Endothelial cell (in vitro differentiated cells): ENCODE data around the gene MRTFB. TPM values are rescaled to one million over a fixed set of nuclear protein-coding genes. Genes with fewer than 3 reads are reported as not detected.
"Not testable (repeated sequence)": the region's sequence is repeated elsewhere in the genome, so short reads cannot be mapped to it uniquely, and the experiment has no call there.

Experiments used
- DNase-seq: peaks from one replicate; pipeline ENCODE4 v3.0.0; 2021; ENCODE audit warnings: low spot score
- H3K27ac Mint-ChIP-seq: one replicate; pipeline ENCODE4 v1.8.0; 2021; ENCODE audit warnings: mixed read lengths, inconsistent platforms; ENCODE audit not compliant: unreplicated experiment
- H3K27me3 Mint-ChIP-seq: one replicate; pipeline ENCODE4 v1.8.0; 2021; ENCODE audit warnings: mild to moderate bottlenecking, moderate library complexity, mixed read lengths, inconsistent platforms; ENCODE audit not compliant: unreplicated experiment
- H3K36me3 Mint-ChIP-seq: one replicate; pipeline ENCODE4 v1.8.0; 2021; ENCODE audit warnings: mild to moderate bottlenecking, low read depth, mixed read lengths, inconsistent platforms; ENCODE audit not compliant: unreplicated experiment
- H3K4me1 Mint-ChIP-seq: one replicate; pipeline ENCODE4 v1.8.0; 2021; ENCODE audit warnings: mild to moderate bottlenecking, mixed read lengths, inconsistent platforms; ENCODE audit not compliant: unreplicated experiment
- H3K4me3 Mint-ChIP-seq: one replicate; pipeline ENCODE4 v1.8.0; 2021; ENCODE audit warnings: mild to moderate bottlenecking, mixed read lengths, inconsistent platforms; ENCODE audit not compliant: unreplicated experiment
- H3K9me3 Mint-ChIP-seq: one replicate; pipeline ENCODE4 v1.8.0; 2021; ENCODE audit warnings: mixed read lengths, inconsistent platforms; ENCODE audit not compliant: unreplicated experiment
- total RNA-seq: library from RNA; stranded (reverse); fragmentation: NEBNext Ultra II Directional; extraction: Animal tissue kit (Norgen Biotek cat#: 25700); gene quantifications from one replicate; pipeline ENCODE4 v1.2.1, GENCODE V29; 2021; ENCODE audit not compliant: unreplicated experiment
- TF ChIP-seq, protein P1 (sequence below): fragments of 200-600 bp; sonication (generic); IDR thresholded peaks from one replicate; pipeline ENCODE4 v1.5.0; 2021; ENCODE audit warnings: antibody characterized with exemption; ENCODE audit not compliant: unreplicated experiment

MRTFB gene
- total RNA-seq, 1 donor from 2014 or later = 51.3 TPM

DNA sequence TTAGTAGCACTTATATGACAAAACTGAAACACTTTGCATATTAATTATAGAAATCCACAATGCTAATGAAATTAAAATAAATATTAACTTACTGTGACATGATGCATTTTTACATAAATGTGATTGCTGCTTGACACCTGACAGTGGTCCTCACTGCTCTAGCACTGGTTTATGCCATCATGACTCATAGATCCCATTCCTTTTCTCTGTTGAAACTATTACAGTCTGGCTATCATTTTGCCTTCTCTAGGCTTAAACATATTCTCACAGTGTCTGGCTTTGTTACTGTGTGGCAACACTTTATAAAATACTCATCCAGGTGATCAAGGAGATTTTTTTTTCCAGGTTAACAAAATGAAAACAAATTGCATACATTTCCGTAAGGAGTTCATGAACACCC, 108.0 kb downstream of the MRTFB start:
- H3K27me3 Mint-ChIP-seq = peaks cover 2% of the 10 kb centered on the region
- no peak overlapping the region for H3K27ac Mint-ChIP-seq

DNA sequence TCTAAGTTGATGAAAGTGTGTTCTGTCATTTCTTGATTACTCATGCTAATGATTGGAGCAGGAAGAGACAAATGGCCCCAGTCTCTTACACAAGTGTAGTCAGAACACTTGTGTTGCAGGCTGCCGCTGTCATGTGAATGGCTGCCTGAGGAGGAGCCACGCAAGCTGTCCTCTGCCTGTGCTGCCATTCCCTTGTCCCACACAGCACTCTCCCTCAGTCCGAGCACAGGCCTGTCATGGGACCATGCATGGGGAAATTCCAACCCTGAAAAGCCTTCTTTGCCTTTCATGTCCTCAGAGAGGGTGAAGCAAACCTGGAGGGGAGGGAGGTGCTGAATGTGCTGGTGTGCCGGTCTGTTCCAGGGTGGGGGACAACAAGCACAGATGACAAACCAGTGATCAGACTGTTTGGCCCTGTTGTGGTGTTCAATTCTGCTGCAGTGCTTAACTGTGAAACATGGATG, 109.4 kb downstream of the MRTFB start:
- TF ChIP-seq, protein P1, sequence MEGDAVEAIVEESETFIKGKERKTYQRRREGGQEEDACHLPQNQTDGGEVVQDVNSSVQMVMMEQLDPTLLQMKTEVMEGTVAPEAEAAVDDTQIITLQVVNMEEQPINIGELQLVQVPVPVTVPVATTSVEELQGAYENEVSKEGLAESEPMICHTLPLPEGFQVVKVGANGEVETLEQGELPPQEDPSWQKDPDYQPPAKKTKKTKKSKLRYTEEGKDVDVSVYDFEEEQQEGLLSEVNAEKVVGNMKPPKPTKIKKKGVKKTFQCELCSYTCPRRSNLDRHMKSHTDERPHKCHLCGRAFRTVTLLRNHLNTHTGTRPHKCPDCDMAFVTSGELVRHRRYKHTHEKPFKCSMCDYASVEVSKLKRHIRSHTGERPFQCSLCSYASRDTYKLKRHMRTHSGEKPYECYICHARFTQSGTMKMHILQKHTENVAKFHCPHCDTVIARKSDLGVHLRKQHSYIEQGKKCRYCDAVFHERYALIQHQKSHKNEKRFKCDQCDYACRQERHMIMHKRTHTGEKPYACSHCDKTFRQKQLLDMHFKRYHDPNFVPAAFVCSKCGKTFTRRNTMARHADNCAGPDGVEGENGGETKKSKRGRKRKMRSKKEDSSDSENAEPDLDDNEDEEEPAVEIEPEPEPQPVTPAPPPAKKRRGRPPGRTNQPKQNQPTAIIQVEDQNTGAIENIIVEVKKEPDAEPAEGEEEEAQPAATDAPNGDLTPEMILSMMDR = no peak
- Mint-ChIP-seq H3K27me3 (peaks cover 2% of the 10 kb centered on the region), H3K4me3 (no peak overlapping the region), H3K36me3 (no peaks in the 10 kb centered on the region), H3K4me1 (peaks cover 36% of the 10 kb centered on the region), H3K27ac (no peak overlapping the region), H3K9me3 (no peaks in the 10 kb centered on the region)
- no peak for DNase-seq

More for the DNA sequence above, 108.0 kb downstream of the MRTFB start:
- no peak for DNase-seq
- H3K4me1 Mint-ChIP-seq = peaks cover 23% of the 10 kb centered on the region
- H3K4me3 Mint-ChIP-seq = no peak overlapping the region
- TF ChIP-seq, protein P1 = no peak
- no peaks in the 10 kb centered on the region for H3K9me3 Mint-ChIP-seq
- H3K36me3 Mint-ChIP-seq = no peaks in the 10 kb centered on the region

DNA sequence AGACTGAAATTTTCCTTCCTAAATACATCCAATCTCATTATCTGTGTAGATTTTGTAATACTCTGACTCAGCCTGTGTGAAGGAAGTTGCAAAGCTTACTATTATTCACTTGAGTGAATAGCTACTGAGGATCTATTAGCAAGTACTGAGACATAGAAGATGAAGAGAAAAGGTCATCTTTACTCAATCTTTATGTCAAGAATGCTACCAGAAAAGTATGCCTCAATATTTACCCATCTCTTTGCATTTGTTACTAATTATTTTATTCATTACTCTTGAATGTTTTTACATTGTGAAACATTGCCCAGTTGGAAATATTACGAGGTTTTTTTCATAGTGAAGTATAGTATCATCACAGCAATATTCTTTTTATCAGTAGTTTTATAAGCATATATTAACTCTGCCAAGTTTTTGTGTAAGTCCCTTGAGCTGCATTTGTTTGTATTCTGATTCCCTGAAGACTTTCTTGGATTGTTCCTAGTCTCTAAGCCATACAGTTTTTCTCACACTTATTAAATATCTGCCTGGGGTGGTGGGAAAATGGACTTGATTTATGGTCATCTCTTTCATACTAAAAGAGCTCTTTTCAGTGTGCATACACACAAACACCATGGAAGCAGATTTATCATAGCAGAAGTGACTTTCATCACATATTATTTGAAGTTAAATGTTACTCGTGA, 110.4 kb downstream of the MRTFB start:
- TF ChIP-seq, protein P1 = no peak
- Mint-ChIP-seq H3K27me3 (peaks cover 2% of the 10 kb centered on the region), H3K4me3 (no peak overlapping the region), H3K36me3 (no peaks in the 10 kb centered on the region), H3K4me1 (peaks cover 45% of the 10 kb centered on the region), H3K27ac (no peak overlapping the region), H3K9me3 (no peaks in the 10 kb centered on the region)
- no peak for DNase-seq

DNA sequence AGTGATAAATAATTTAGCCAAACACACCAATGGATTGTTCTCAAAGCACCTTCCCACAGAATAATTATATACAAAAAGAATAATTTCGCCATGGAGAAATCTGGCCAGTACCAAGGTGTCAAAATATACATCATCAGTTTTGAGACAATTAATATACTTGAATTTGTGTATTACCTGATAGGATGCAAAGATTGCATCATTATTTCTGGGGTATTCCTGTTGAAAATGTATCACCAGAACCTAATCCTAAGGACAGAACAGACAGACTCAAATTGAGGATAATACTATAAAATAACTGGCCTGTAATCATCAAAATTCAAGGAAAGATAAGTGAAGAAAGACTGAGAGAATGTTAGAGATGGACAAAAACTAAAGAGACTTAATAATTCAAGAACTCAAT, 111.9 kb downstream of the MRTFB start:
- Mint-ChIP-seq H3K27me3 (peaks cover 2% of the 10 kb centered on the region), H3K36me3 (no peaks in the 10 kb centered on the region), H3K4me3 (peak overlapping the region; percentile 18), H3K4me1 (peaks cover 58% of the 10 kb centered on the region), H3K9me3 (no peaks in the 10 kb centered on the region), H3K27ac (peak overlapping the region; percentile 90)
- TF ChIP-seq, protein P1 = no peak
- no peak for DNase-seq

DNA sequence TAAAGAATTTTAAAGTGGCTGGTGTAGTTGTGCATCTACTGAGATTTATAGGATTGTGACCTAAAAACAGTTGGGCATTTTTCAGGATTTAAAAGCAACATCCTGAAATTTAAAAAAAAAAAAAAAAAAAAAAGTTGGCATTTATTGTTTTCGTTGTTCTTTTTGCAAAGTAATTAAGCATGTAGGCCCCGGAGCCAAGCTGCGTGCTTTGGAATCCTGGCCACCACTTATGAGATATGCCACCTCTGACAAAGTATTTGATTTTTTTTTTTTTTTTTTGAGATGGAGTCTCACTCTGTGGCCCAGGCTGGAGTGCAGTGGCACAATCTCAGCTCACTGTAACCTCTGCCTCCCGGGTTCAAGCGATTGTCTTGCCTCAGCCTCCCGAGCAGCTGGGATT, 112.8 kb downstream of the MRTFB start:
- not testable (repeated sequence) for H3K27me3 Mint-ChIP-seq, H3K9me3 Mint-ChIP-seq, H3K27ac Mint-ChIP-seq, H3K36me3 Mint-ChIP-seq, H3K4me3 Mint-ChIP-seq, DNase-seq
- peaks cover 60% of the 10 kb centered on the region for H3K4me1 Mint-ChIP-seq
